Measurements from ENCODE around the gene CCDC196.

Gene CCDC196

GRCh38 chr14:66483322-66483721 lies 2.8 kb upstream of the CCDC196 start:
- H4K20me1 ChIP-seq (ENCODE audit: insufficient read depth, low read length): no peaks in the 10 kb centered on the region
- no peak overlapping the region for H2AFZ ChIP-seq (ENCODE audit: low read depth, low read length)
- ATAC-seq (ENCODE audit: insufficient read depth, low read depth): no peak
- no peak overlapping the region for H3K27ac ChIP-seq (ENCODE audit: low read length)
- H3K4me1 ChIP-seq (ENCODE audit: insufficient read depth, low read length): no peaks in the 10 kb centered on the region
- H3K9ac ChIP-seq (ENCODE audit: low read depth, low read length): no peak overlapping the region
- H3K27me3 ChIP-seq (ENCODE audit: insufficient read depth, low read length, poor library complexity): no peaks in the 10 kb centered on the region
- DNase-seq: no peak
- no peaks in the 10 kb centered on the region for H3K9me3 ChIP-seq (ENCODE audit: insufficient read depth, low read length, severe bottlenecking)
- no peaks in the 10 kb centered on the region for H3K79me2 ChIP-seq (ENCODE audit: insufficient read depth, low read length)
- TF ChIP-seq CTCF (IDR thresholded peaks at IDR 0.05; ENCODE audit: borderline replicate concordance, extremely low read depth, low read length, poor library complexity, severe bottlenecking) (no peak), EZH2 (IDR thresholded peaks at IDR 0.05; ENCODE audit: borderline replicate concordance, low read depth, low read length, severe bottlenecking) (no peak)
- H3K36me3 ChIP-seq (ENCODE audit: insufficient read depth, low read length): no peaks in the 10 kb centered on the region
- no peak overlapping the region for H3K4me2 ChIP-seq (ENCODE audit: insufficient read depth, low read length)
- H3K4me3 ChIP-seq (ENCODE audit: low read depth in 1 of 2, low read length in 2 of 2): no peak overlapping the region

GRCh38 chr14:66485029-66485428 lies 1.1 kb upstream of the CCDC196 start:
- H2AFZ ChIP-seq (ENCODE audit: low read depth, low read length): no peak overlapping the region
- no peaks in the 10 kb centered on the region for H3K27me3 ChIP-seq (ENCODE audit: insufficient read depth, low read length, poor library complexity)
- no peaks in the 10 kb centered on the region for H3K9me3 ChIP-seq (ENCODE audit: insufficient read depth, low read length, severe bottlenecking)
- H3K4me1 ChIP-seq (ENCODE audit: insufficient read depth, low read length): no peaks in the 10 kb centered on the region
- H3K4me3 ChIP-seq (ENCODE audit: low read depth in 1 of 2, low read length in 2 of 2): no peak overlapping the region
- ATAC-seq (ENCODE audit: insufficient read depth, low read depth): no peak
- no peaks in the 10 kb centered on the region for H3K79me2 ChIP-seq (ENCODE audit: insufficient read depth, low read length)
- no peaks in the 10 kb centered on the region for H3K36me3 ChIP-seq (ENCODE audit: insufficient read depth, low read length)
- no peak overlapping the region for H3K9ac ChIP-seq (ENCODE audit: low read depth, low read length)
- no peak overlapping the region for H3K27ac ChIP-seq (ENCODE audit: low read length)
- no peak overlapping the region for H3K4me2 ChIP-seq (ENCODE audit: insufficient read depth, low read length)
- H4K20me1 ChIP-seq (ENCODE audit: insufficient read depth, low read length): no peaks in the 10 kb centered on the region
- DNase-seq: no peak
- TF ChIP-seq EZH2 (IDR thresholded peaks at IDR 0.05; ENCODE audit: borderline replicate concordance, low read depth, low read length, severe bottlenecking) (no peak), CTCF (IDR thresholded peaks at IDR 0.05; ENCODE audit: borderline replicate concordance, extremely low read depth, low read length, poor library complexity, severe bottlenecking) (no peak)

- no peak overlapping the region for H2AFZ ChIP-seq (ENCODE audit: low read depth, low read length)
- no peaks in the 10 kb centered on the region for H4K20me1 ChIP-seq (ENCODE audit: insufficient read depth, low read length)
- ATAC-seq (ENCODE audit: insufficient read depth, low read depth) (peak; percentile 82), DNase-seq (no peak)
- no peaks in the 10 kb centered on the region for H3K36me3 ChIP-seq (ENCODE audit: insufficient read depth, low read length)
- no peaks in the 10 kb centered on the region for H3K9me3 ChIP-seq (ENCODE audit: insufficient read depth, low read length, severe bottlenecking)
- H3K4me3 ChIP-seq (ENCODE audit: low read depth in 1 of 2, low read length in 2 of 2): no peak overlapping the region
- H3K4me1 ChIP-seq (ENCODE audit: insufficient read depth, low read length): no peaks in the 10 kb centered on the region
- no peaks in the 10 kb centered on the region for H3K27me3 ChIP-seq (ENCODE audit: insufficient read depth, low read length, poor library complexity)
- no peak overlapping the region for H3K9ac ChIP-seq (ENCODE audit: low read depth, low read length)
- TF ChIP-seq CTCF (IDR thresholded peaks at IDR 0.05; ENCODE audit: borderline replicate concordance, extremely low read depth, low read length, poor library complexity, severe bottlenecking) (no peak), EZH2 (IDR thresholded peaks at IDR 0.05; ENCODE audit: borderline replicate concordance, low read depth, low read length, severe bottlenecking) (no peak)
- H3K27ac ChIP-seq (ENCODE audit: low read length): no peak overlapping the region
- H3K79me2 ChIP-seq (ENCODE audit: insufficient read depth, low read length): no peaks in the 10 kb centered on the region
- no peak overlapping the region for H3K4me2 ChIP-seq (ENCODE audit: insufficient read depth, low read length)
Measured at GRCh38 chr14:66487164-66487563, 993 bp downstream of the CCDC196 start.

Measured in DND-41 (cell line).